HepG2 (cell line): ENCODE measurements around the gene GPLD1. TPM values are rescaled to one million over a fixed set of nuclear protein-coding genes. Genes with fewer than 3 reads are reported as not detected.

Source experiments
- ATAC-seq: fragments of 200-7000 bp; cut with Tn5 transposase; 3 replicates; pipeline ENCODE4 v1.9.1; 2020; ENCODE audit warnings: mild to moderate bottlenecking, moderate library complexity
- BruUV-seq: library from RNA; stranded (reverse); fragments of 400-500 nt; replicated peaks from 2 replicates; lab custom pipeline; 2021; lab: Mats Ljungman, UMichigan
- CTCF ChIA-PET: fragments of 300-600 bp; formaldehyde crosslinking; extraction: SDS; loops from one replicate; lab custom pipeline; 2021; ENCODE audit warnings: low total read pairs, inconsistent platforms, low intra/inter-chr PET ratio; lab: Yijun Ruan, JAX
- POLR2A ChIA-PET: fragments of 350-600 bp; sonication (Branson Sonifier 250); formaldehyde crosslinking; loops from one replicate; lab custom pipeline; 2020; ENCODE audit warnings: antibody characterized with exemption, inconsistent platforms; lab: Yijun Ruan, JAX
- DNase-seq: peaks from one replicate; pipeline ENCODE4 v3.0.0-alpha.2; 2015; ENCODE audit warnings: low spot score
- FAIRE-seq: peaks from 3 replicates; lab custom pipeline; 2011; peaks lifted over from hg19 to GRCh38; lab: Jason Lieb, UNC
- H2AFZ ChIP-seq: one replicate; pipeline ENCODE4 v1.6.1; 2011; ENCODE audit warnings: low read length, inconsistent platforms
- H3K27ac ChIP-seq: fragments of 300-600 bp; 3 replicates; pipeline ENCODE4 v1.8.0; 2011; ENCODE audit warnings: mixed run types, mild to moderate bottlenecking, mixed read lengths, low read length, inconsistent platforms; ENCODE audit not compliant: insufficient read depth; ENCODE audit errors: extremely low read length
- H3K27me3 ChIP-seq, 2 experiments: fragments of 200-600 bp in 1 of 2; 2 replicates in 1 of 2; 3 replicates in 1 of 2; pipeline versions ENCODE4 v1.6.0 to v1.8.0; 2011; ENCODE audit warnings: low read length in 2 of 2, mild to moderate bottlenecking in 2 of 2, moderate library complexity in 2 of 2, inconsistent platforms in 1 of 2; ENCODE audit not compliant: insufficient read depth in 2 of 2, control insufficient read depth in 1 of 2
- H3K36me3 ChIP-seq, 2 experiments: fragments of 200-600 bp in 1 of 2; replicated peaks in 1 of 2; 2 replicates in 1 of 2; 3 replicates in 1 of 2; pipeline versions ENCODE4 v1.5.1 to v1.8.0; 2011; ENCODE audit warnings: low read length in 2 of 2, inconsistent platforms in 1 of 2; ENCODE audit not compliant: insufficient read depth in 2 of 2, control insufficient read depth in 1 of 2
- H3K4me1 ChIP-seq: 2 replicates; pipeline ENCODE4 v1.5.1; 2012; ENCODE audit warnings: low read length, inconsistent platforms; ENCODE audit not compliant: insufficient read depth
- H3K4me2 ChIP-seq: 2 replicates; pipeline ENCODE4 v1.6.0; 2011; ENCODE audit warnings: low read depth, low read length, inconsistent platforms
- H3K4me3 ChIP-seq, 3 experiments: fragments of 200-600 bp in 1 of 3; sonication (generic), shearing (Covaris generic) in 1 of 3; replicated peaks in 1 of 3; 2 replicates each; pipeline ENCODE4 v1.5.1; 2011 to 2016; ENCODE audit warnings: low read length in 3 of 3, inconsistent platforms in 2 of 3, low read depth in 2 of 3, mild to moderate bottlenecking in 2 of 3, control low read depth in 1 of 3, mixed read lengths in 1 of 3; ENCODE audit not compliant: insufficient read depth in 1 of 3
- H3K79me2 ChIP-seq: one replicate; pipeline ENCODE4 v1.6.1; 2011; ENCODE audit warnings: low read length, inconsistent platforms; ENCODE audit not compliant: insufficient read depth
- H3K9ac ChIP-seq: 2 replicates; pipeline ENCODE4 v1.6.0; 2011; ENCODE audit warnings: mild to moderate bottlenecking, low read depth, low read length, inconsistent platforms; ENCODE audit not compliant: insufficient read depth
- H3K9me3 ChIP-seq: 2 replicates; pipeline ENCODE4 v1.5.1; 2012; ENCODE audit warnings: mild to moderate bottlenecking, low read length
- H4K20me1 ChIP-seq: 2 replicates; pipeline ENCODE4 v1.6.0; 2011; ENCODE audit warnings: inconsistent platforms, mild to moderate bottlenecking, low read length, moderate library complexity; ENCODE audit not compliant: insufficient read depth
- ARID2 ChIP-seq: sonication (generic); formaldehyde crosslinking; IDR thresholded peaks from 2 replicates; pipeline ENCODE4 v1.8.1; 2022; ENCODE audit warnings: mild to moderate bottlenecking, missing genetic modification reagents, borderline replicate concordance
- FOXP4 ChIP-seq: sonication (generic); formaldehyde crosslinking; IDR thresholded peaks from 2 replicates; pipeline ENCODE4 v1.4.0; 2020; ENCODE audit warnings: missing genetic modification reagents
- IRF9 ChIP-seq: sonication (generic); formaldehyde crosslinking; IDR thresholded peaks from 2 replicates; pipeline ENCODE4 v1.8.0; 2022; ENCODE audit warnings: missing genetic modification reagents, mild to moderate bottlenecking, borderline replicate concordance
- KAT8 ChIP-seq: IDR thresholded peaks from 2 replicates; pipeline ENCODE4 v1.6.1; 2016; ENCODE audit warnings: missing genetic modification reagents, missing compliant biosample characterization
- KLF16 ChIP-seq, 2 experiments: sonication (generic) in 1 of 2; formaldehyde crosslinking in 1 of 2; IDR thresholded peaks; 2 replicates each; pipeline versions ENCODE4 v1.6.1 to v1.8.0; 2016 to 2023; ENCODE audit warnings: missing genetic modification reagents in 2 of 2, missing compliant biosample characterization in 1 of 2
- MIXL1 ChIP-seq: IDR thresholded peaks from 2 replicates; pipeline ENCODE4 v1.6.1; 2016
- THAP11 ChIP-seq: IDR thresholded peaks from 2 replicates; pipeline ENCODE4 v1.6.1; 2016; ENCODE audit warnings: missing biosample characterization, missing genetic modification reagents
- ZFP37 ChIP-seq: sonication (generic); formaldehyde crosslinking; IDR thresholded peaks from 2 replicates; pipeline ENCODE4 v1.4.0; 2020; ENCODE audit warnings: missing genetic modification reagents, borderline replicate concordance
- ZNF512 ChIP-seq: sonication (generic); formaldehyde crosslinking; IDR thresholded peaks from 2 replicates; pipeline ENCODE4 v1.4.0; 2020; ENCODE audit warnings: mild to moderate bottlenecking, missing genetic modification reagents
- ZNF670 ChIP-seq: sonication (generic); formaldehyde crosslinking; IDR thresholded peaks from 2 replicates; pipeline ENCODE4 v1.8.0; 2022; ENCODE audit warnings: mild to moderate bottlenecking, missing genetic modification reagents, borderline replicate concordance
- ZNF788 ChIP-seq: sonication (generic); formaldehyde crosslinking; IDR thresholded peaks from 2 replicates; pipeline ENCODE4 v1.5.0; 2020; ENCODE audit warnings: mild to moderate bottlenecking, missing genetic modification reagents, borderline replicate concordance
- WGBS: methylation state at CpG from one replicate; pipeline ENCODE4 v1.1.6; 2017; ENCODE audit warnings: low lambda C conversion rate; 5-methylcytosine and 5-hydroxymethylcytosine counted together
- in situ Hi-C: cut with HindIII; loops from 2 replicates; pipeline ENCODE4 v1.10.0; 2017; ENCODE audit warnings: low pct_unique_long_range_greater_than_20kb; ENCODE audit not compliant: extremely low pct_ligation_motif_present
- intact Hi-C: fragments of 100-400 bp; cut with micrococcal nuclease; formaldehyde crosslinking; loops from one replicate; pipeline ENCODE4 v1.10.0; 2022; ENCODE audit not compliant: unreplicated experiment
- polyA plus RNA-seq, 8 experiments: library from polyadenylated mRNA; depleted of rRNA in 3 of 8; stranded (reverse) in 7 of 8; unstranded in 1 of 8; fragments of >200 nt; fragmentation: Illumina TruSeq in 4 of 8; extraction: Trizol in 4 of 8; gene quantifications; 2 replicates each; pipeline versions ENCODE4 v1.2.1 to v1.2.3, GENCODE V29; 2011 to 2016; ENCODE audit warnings: low read depth in 4 of 8, missing spikeins in 1 of 8, mixed read lengths in 1 of 8; ENCODE audit not compliant: insufficient read depth in 1 of 8
- total RNA-seq, 5 experiments: library from RNA; depleted of rRNA; stranded (reverse); fragments of >200 nt; fragmentation: Illumina TruSeq; extraction: Trizol; gene quantifications; 2 replicates each; pipeline ENCODE4 v1.2.3, GENCODE V29; 2016; ENCODE audit warnings: low read depth in 1 of 5

The GPLD1 gene
- total and polyA plus RNA-seq, 2 of the 13 experiments (the other 11 are each of a cell fraction or from before 2014, with no cell fraction given), result 6.2 to 7.6 TPM

DNA sequence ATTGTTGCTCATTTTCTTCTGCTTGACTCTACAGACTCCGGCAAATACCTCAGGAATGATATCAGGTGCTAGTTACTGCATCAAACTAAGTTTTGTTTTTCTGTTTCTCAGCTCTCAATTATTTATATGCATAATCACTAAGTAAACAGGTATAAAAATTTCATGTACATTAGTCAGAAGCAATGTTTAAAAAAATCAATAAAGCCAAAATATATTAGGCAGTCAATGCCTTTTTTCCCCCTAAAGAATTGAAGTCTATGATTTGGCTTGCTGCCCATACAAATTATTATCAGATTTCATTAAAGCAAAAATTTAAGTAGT is 107.2 kb downstream of the GPLD1 start:
- FAIRE-seq (no peak), ATAC-seq (no peak), DNase-seq (no peak)
- Histone ChIP-seq H4K20me1 (no peaks in the 10 kb centered on the region), H3K27me3 (no peaks in the 10 kb centered on the region), H3K9ac (peak overlapping the region; percentile 78), H3K9me3 (no peaks in the 10 kb centered on the region), H3K4me1 (peaks cover 78% of the 10 kb centered on the region), H3K27ac (peak overlapping the region; percentile 88), H3K4me2 (peak overlapping the region; percentile 80), H3K79me2 (peaks cover 35% of the 10 kb centered on the region), H2AFZ (no peak overlapping the region), H3K36me3 (peaks cover 0 to 8% of the 10 kb centered on the region in 2 experiments; a peak in 1 of 5 replicates), H3K4me3 (peak overlapping the region; percentile 58 to 64 (median 60))
- intact Hi-C loops (loop anchor here (2.0 to 10.0 kb wide), 2 partner anchors 25 to 237 kb away; no protein-coding TSS in a partner anchor), in situ Hi-C loops (no loop called here)
- ChIA-PET CTCF (no interaction called here), POLR2A (interaction anchor here (0.5 to 1.7 kb wide), 4 partner anchors 19 to 906 kb away, joined by 3 to 7 read pairs (median 4); partner anchors contain the start of gene DCDC2)
- 0 out of 2 replicates have a peak, but pooled peaks have one; percentile 7 for TF ChIP-seq THAP11 (CRISPR knock-in tag)
- TF ChIP-seq KAT8 (CRISPR knock-in tag), result 0 out of 2 replicates have a peak, but pooled peaks have one; percentile 8
- 0 out of 4 replicates have a peak, but pooled peaks of 1 of the 2 experiments have one; percentile 6 for TF ChIP-seq KLF16 (CRISPR knock-in tag; IDR thresholded peaks at IDR 0.05)
- no peak for TF ChIP-seq ZNF670
- TF ChIP-seq ARID2 (CRISPR knock-in tag), result 0 out of 2 replicates have a peak, but pooled peaks have one; percentile 14
- 51% methylated on average over 1 of the region's 1 CpG for WGBS
- BruUV-seq, result no TSS peak

GRCh38 chr6:24381476-24382219 is 107.7 kb downstream of the GPLD1 start:
- Histone ChIP-seq H3K79me2 (peaks cover 40% of the 10 kb centered on the region), H3K4me1 (peaks cover 79% of the 10 kb centered on the region), H3K4me3 (peak overlapping the region; percentile 58 to 64 (median 60)), H3K4me2 (peak overlapping the region; percentile 80), H3K9ac (peak overlapping the region; percentile 78), H3K36me3 (peaks cover 0 to 8% of the 10 kb centered on the region in 2 experiments; a peak in 1 of 5 replicates), H3K27me3 (no peaks in the 10 kb centered on the region), H2AFZ (no peak overlapping the region), H4K20me1 (no peaks in the 10 kb centered on the region), H3K27ac (peak overlapping the region; percentile 88), H3K9me3 (no peaks in the 10 kb centered on the region)
- 85% methylated on average over 4 of the region's 4 CpGs for WGBS
- ChIA-PET POLR2A (interaction anchor here (0.5 to 1.7 kb wide), 5 partner anchors 19 to 906 kb away, joined by 3 to 7 read pairs (median 3); partner anchors contain the start of gene DCDC2), CTCF (no interaction called here)
- no peak for FAIRE-seq
- in situ Hi-C loops (no loop called here), intact Hi-C loops (loop anchor here (2.0 to 10.0 kb wide), 2 partner anchors 25 to 237 kb away; no protein-coding TSS in a partner anchor)
- BruUV-seq, result no TSS peak
- DNase-seq, result no peak
- no peak for ATAC-seq
- TF ChIP-seq ZNF512, result peak; percentile 96
- TF ChIP-seq IRF9 (CRISPR knock-in tag), result no peak
- no peak for TF ChIP-seq FOXP4 (CRISPR knock-in tag)
- TF ChIP-seq MIXL1 (CRISPR knock-in tag), result no peak
- no peak for TF ChIP-seq ZNF788
- TF ChIP-seq ZFP37 (CRISPR knock-in tag), result no peak
